GM12801 (cell line): ENCODE results near the gene DACH1.

ENCODE experiments used
- CTCF ChIP-seq: IDR thresholded peaks from one replicate; pipeline ENCODE4 v1.5.1; 2011; ENCODE audit warnings: control low read depth; ENCODE audit not compliant: insufficient read length; ENCODE audit errors: extremely low read depth

The DACH1 gene

GRCh38 chr13:71645467-71645866 lies 221.5 kb downstream of the DACH1 start:
- TF ChIP-seq CTCF: no peak

GRCh38 chr13:71644579-71644978 lies 222.4 kb downstream of the DACH1 start:
- no peak for TF ChIP-seq CTCF

- no peak for TF ChIP-seq CTCF
Measured at GRCh38 chr13:71643448-71643860, 223.6 kb downstream of the DACH1 start.

- no peak for TF ChIP-seq CTCF
Measured at GRCh38 chr13:71638751-71639150, 228.3 kb downstream of the DACH1 start.

- TF ChIP-seq CTCF: no peak
Measured at GRCh38 chr13:71634602-71635443, 232.2 kb downstream of the DACH1 start.

GRCh38 chr13:71634182-71634581 lies 232.8 kb downstream of the DACH1 start:
- TF ChIP-seq CTCF: no peak

GRCh38 chr13:71632721-71633120 lies 234.3 kb downstream of the DACH1 start:
- TF ChIP-seq CTCF: no peak
